Right lobe of liver (tissue), 6 donors: ENCODE results near the gene APAF1. TPM values are rescaled to one million over a fixed set of nuclear protein-coding genes. Genes with fewer than 3 reads are reported as not detected.
"Not testable (repeated sequence)": the region's sequence is repeated elsewhere in the genome, so short reads cannot be mapped to it uniquely, and the experiment has no call there.

ENCODE experiments used
- ATAC-seq, 4 donors: fragments of 200-7000 bp; cut with Tn5 transposase; one replicate each; pipeline ENCODE4 v1.9.1; 2020; ENCODE audit warnings: mild to moderate bottlenecking in 4 of 4, moderate library complexity in 4 of 4
- DNase-seq, 3 donors: peaks; one replicate each; pipeline ENCODE4 v3.0.0-alpha.2; 2020
- H3K27ac ChIP-seq, 3 donors: fragments of 200-600 bp; one replicate each; pipeline ENCODE4 v1.8.0; 2022
- H3K27me3 ChIP-seq, 2 donors: fragments of 200-600 bp; one replicate each; pipeline ENCODE4 v1.8.0; 2022
- H3K36me3 ChIP-seq, 4 donors: fragments of 200-600 bp; sonication (generic) in 1 of 4; one replicate each; pipeline versions ENCODE4 v1.5.1 to v1.8.0; 2017 to 2022; ENCODE audit warnings: control low read depth in 1 of 4
- H3K4me1 ChIP-seq, 4 donors: fragments of 200-600 bp; sonication (generic) in 1 of 4; one replicate each; pipeline versions ENCODE4 v1.5.1 to v1.8.0; 2017 to 2022; ENCODE audit warnings: control low read depth in 1 of 4
- H3K4me3 ChIP-seq, 3 donors: fragments of 200-600 bp; one replicate each; pipeline ENCODE4 v1.8.0; 2022
- H3K9me3 ChIP-seq, 4 donors: fragments of 200-600 bp; sonication (generic) in 1 of 4; one replicate each; pipeline versions ENCODE4 v1.5.1 to v1.8.0; 2017 to 2022; ENCODE audit warnings: control low read depth in 1 of 4
- POLR2A ChIP-seq: fragments of 450-650 bp; IDR thresholded peaks from one replicate; pipeline ENCODE4 v1.6.1; 2017; ENCODE audit warnings: antibody characterized with exemption, mild to moderate bottlenecking
- WGBS: methylation state at CpG from one replicate; pipeline ENCODE4 v1.1.6; 2018; ENCODE audit warnings: low coverage, low lambda C conversion rate; ENCODE audit not compliant: insufficient coverage; ENCODE audit errors: missing lambda C conversion rate; 5-methylcytosine and 5-hydroxymethylcytosine counted together
- intact Hi-C, 2 donors: fragments of 100-400 bp; cut with DNase I; formaldehyde crosslinking; loops; one replicate each; pipeline versions ENCODE4 v1.11.2 to v1.14.1; 2022
- long read RNA-seq: library from polyadenylated mRNA; unstranded; transcript quantifications from one replicate; pipeline ENCODE4 v2.0.0, GENCODE V29; 2019
- total RNA-seq, 6 experiments: library from RNA; depleted of rRNA in 2 of 6; stranded (reverse); fragments of >200 nt in 2 of 6; fragmentation: NEBNext Ultra II Directional in 3 of 6; extraction: Animal tissue kit (Norgen Biotek cat#: 25700) in 3 of 6; gene quantifications; one replicate each; pipeline versions ENCODE4 v1.1.0 to v1.2.4, GENCODE V29; 2016 to 2023
- TF ChIP-seq, protein P1 (sequence below), 4 donors: fragments of 200-600 bp in 3 of 4; fragments of 450-650 bp in 1 of 4; IDR thresholded peaks; one replicate each; pipeline versions ENCODE4 v1.5.1 to v1.8.0; 2016 to 2022; ENCODE audit warnings: antibody characterized with exemption in 4 of 4, mild to moderate bottlenecking in 2 of 4
- donor health status: DM: no; HTN: yes; CAD: no.
- donor health status: DM: no; HTN: no; CAD: no.
- donor health status: DM: no; HTN: no; CAD: no.
- donor health status: DM: no; HTN: yes; CAD: no.
- donor health status: DM: no; HTN: yes; CAD: no.

APAF1 gene, protein sequence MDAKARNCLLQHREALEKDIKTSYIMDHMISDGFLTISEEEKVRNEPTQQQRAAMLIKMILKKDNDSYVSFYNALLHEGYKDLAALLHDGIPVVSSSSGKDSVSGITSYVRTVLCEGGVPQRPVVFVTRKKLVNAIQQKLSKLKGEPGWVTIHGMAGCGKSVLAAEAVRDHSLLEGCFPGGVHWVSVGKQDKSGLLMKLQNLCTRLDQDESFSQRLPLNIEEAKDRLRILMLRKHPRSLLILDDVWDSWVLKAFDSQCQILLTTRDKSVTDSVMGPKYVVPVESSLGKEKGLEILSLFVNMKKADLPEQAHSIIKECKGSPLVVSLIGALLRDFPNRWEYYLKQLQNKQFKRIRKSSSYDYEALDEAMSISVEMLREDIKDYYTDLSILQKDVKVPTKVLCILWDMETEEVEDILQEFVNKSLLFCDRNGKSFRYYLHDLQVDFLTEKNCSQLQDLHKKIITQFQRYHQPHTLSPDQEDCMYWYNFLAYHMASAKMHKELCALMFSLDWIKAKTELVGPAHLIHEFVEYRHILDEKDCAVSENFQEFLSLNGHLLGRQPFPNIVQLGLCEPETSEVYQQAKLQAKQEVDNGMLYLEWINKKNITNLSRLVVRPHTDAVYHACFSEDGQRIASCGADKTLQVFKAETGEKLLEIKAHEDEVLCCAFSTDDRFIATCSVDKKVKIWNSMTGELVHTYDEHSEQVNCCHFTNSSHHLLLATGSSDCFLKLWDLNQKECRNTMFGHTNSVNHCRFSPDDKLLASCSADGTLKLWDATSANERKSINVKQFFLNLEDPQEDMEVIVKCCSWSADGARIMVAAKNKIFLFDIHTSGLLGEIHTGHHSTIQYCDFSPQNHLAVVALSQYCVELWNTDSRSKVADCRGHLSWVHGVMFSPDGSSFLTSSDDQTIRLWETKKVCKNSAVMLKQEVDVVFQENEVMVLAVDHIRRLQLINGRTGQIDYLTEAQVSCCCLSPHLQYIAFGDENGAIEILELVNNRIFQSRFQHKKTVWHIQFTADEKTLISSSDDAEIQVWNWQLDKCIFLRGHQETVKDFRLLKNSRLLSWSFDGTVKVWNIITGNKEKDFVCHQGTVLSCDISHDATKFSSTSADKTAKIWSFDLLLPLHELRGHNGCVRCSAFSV (N-terminal part only)
- total RNA-seq: 10 to 100 TPM in 1 of 6 experiments, 1 to 10 TPM in 5; 4.5 to 12.3 (median 7.1) TPM
- long read RNA-seq: 0 reads

DNA sequence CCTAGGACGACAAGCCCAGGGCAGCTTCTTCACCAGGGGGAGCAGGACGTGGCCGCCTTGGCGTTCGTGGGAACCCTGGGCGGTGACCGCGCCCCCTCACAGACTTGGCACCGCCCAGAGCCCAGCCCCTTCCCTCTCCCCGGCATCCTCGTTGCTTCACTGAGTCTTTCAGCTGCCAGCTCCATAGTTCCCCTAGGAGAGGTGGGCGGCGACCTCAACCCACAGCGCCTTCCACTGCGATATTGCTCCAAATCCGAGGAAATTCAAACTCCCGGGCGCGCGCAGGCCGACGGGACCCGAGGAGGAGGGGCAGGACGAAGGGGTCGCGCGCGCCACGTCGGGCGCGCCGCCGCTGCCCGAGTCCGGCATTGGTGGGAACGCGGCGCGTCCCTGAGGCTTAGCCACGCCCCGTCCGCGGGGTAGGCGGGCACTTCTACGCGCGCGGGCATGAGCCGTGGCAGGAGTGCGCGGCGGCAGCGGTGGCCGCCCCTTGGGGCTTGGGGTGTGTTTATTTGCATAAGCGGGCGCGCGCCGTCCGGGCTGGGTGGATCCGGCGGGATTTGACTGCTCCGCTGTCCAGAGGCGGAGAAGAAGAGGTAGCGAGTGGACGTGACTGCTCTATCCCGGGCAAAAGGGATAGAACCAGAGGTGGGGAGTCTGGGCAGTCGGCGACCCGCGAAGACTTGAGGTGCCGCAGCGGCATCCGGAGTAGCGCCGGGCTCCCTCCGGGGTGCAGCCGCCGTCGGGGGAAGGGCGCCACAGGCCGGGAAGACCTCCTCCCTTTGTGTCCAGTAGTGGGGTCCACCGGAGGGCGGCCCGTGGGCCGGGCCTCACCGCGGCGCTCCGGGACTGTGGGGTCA is at the start of gene APAF1, which contains the start of gene IKBIP:
Gene APAF1 (plus strand): TSS at position 579 of the 860 bp plus-strand sequence. CDS start 3,070 bp downstream, outside the sequence.
Gene IKBIP (minus strand): TSS at position 77 of the 860 bp plus-strand sequence. CDS start 87 bp downstream, outside the sequence.
- DNase-seq (peak; percentile 99), ATAC-seq (peak; percentile 96 to 99 (median 97))
- peak within 1 kb of the TSS; percentile 66 to 95 (median 76) for H3K4me3 ChIP-seq
- WGBS: under 1% methylated on average over 29 of the region's 91 CpGs
- H3K36me3 ChIP-seq: peaks cover 0 to 15% (median 0%) of the 10 kb centered on the region in 4 donors
- peaks cover 0 to 4% (median 0%) of the 10 kb centered on the region in 4 donors for H3K4me1 ChIP-seq
- peak within 1 kb of the TSS; percentile 78 to 92 (median 90) for H3K27ac ChIP-seq
- TF ChIP-seq, protein P1, sequence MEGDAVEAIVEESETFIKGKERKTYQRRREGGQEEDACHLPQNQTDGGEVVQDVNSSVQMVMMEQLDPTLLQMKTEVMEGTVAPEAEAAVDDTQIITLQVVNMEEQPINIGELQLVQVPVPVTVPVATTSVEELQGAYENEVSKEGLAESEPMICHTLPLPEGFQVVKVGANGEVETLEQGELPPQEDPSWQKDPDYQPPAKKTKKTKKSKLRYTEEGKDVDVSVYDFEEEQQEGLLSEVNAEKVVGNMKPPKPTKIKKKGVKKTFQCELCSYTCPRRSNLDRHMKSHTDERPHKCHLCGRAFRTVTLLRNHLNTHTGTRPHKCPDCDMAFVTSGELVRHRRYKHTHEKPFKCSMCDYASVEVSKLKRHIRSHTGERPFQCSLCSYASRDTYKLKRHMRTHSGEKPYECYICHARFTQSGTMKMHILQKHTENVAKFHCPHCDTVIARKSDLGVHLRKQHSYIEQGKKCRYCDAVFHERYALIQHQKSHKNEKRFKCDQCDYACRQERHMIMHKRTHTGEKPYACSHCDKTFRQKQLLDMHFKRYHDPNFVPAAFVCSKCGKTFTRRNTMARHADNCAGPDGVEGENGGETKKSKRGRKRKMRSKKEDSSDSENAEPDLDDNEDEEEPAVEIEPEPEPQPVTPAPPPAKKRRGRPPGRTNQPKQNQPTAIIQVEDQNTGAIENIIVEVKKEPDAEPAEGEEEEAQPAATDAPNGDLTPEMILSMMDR (IDR thresholded peaks at IDR 0.05): no peak
- peak; percentile 85 for TF ChIP-seq POLR2A
- no peaks in the 10 kb centered on the region for H3K9me3 ChIP-seq
- intact Hi-C loops: no loop called here
- no peaks in the 10 kb centered on the region for H3K27me3 ChIP-seq

DNA sequence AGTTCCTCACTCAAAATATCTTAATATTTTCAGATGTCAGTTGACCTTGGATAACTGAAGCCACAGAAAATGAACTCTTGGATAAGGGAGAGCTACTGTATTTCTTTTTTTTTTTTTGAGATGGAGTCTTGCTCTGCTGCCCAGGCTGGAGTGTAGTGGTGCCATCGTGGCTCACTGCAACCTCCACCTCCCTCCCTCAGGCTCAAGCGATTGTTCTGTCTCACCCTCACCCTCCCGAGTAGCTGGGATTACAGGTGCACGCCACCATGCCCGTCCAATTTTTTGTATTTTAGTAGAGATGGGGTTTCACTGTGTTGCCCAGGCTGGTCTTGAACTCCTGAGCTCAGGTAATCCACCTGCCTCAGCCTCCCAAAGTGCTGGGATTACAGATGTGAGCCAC is 47.8 kb upstream of the APAF1 start:
- DNase-seq, H3K9me3 ChIP-seq, ATAC-seq, intact Hi-C loops, H3K4me3 ChIP-seq, H3K27ac ChIP-seq, H3K27me3 ChIP-seq: not testable (repeated sequence)
- WGBS: 95% methylated on average over 5 of the region's 5 CpGs
- H3K4me1 ChIP-seq: peaks cover 0 to 12% (median 5%) of the 10 kb centered on the region in 4 donors
- peaks cover 36 to 67% (median 48%) of the 10 kb centered on the region in 4 donors for H3K36me3 ChIP-seq

DNA sequence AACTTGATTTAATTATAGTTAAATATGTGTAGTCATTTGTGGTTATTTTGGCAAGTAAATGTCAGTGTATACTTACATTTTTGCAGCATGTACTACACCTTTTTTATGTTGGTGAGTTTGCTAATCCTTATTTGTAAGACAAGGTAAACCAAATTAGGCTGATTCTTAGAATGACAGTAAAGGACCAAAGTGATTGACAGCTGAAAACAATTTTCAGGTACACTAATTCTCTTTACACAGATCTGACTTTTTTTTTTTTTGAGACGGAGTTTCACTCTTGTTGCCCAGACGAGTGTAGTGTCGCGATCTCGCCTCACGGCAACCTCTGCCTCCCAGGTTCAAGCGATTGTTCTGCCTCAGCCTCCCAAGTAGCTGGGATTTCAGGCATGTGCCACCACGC is 43.2 kb upstream of the APAF1 start:
- WGBS: no CpG with 5 or more reads among the region's 8 CpGs
- H3K27me3 ChIP-seq: no peaks in the 10 kb centered on the region
- no peak for TF ChIP-seq POLR2A
- TF ChIP-seq, protein P1 (IDR thresholded peaks at IDR 0.05): no peak
- H3K9me3 ChIP-seq: no peaks in the 10 kb centered on the region
- H3K36me3 ChIP-seq: peaks cover 37 to 69% (median 52%) of the 10 kb centered on the region in 4 donors
- H3K4me3 ChIP-seq: no peak overlapping the region
- ATAC-seq: no peak
- no peak for DNase-seq
- no peak overlapping the region for H3K27ac ChIP-seq
- no peaks in the 10 kb centered on the region for H3K4me1 ChIP-seq
- intact Hi-C loops: no loop called here

DNA sequence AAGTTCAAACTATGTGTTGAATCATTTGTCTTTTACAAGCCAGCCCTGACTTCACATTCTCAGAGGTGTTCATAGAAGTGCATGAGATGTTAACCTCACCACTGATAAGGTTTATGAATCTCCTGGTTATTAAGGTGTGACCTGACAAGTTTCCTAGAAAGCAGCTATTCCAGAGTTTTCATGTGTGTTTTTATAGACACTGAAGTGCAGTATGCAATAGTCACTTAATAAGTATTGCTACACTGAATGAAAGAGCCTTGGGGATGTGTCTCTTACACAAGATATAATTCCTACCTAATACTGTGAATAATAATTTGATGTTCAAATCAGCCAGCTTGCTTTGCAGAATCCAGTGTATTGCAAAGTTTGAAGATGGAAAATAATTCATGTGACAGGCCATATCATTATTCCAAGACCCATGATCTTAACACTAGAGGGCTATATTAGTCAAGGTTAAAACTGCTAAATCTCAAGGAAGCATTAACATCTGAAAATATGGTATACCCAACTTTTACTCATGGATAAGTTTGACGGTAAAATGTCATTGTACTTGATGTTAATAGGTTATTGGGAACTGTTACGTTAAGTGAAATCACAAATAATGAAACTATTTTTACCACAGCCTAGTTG is 38.6 kb upstream of the APAF1 start:
- intact Hi-C loops: no loop called here
- Histone ChIP-seq H3K27ac (no peak overlapping the region), H3K4me3 (no peak overlapping the region), H3K27me3 (no peaks in the 10 kb centered on the region), H3K9me3 (no peaks in the 10 kb centered on the region), H3K4me1 (no peaks in the 10 kb centered on the region), H3K36me3 (peaks cover 10 to 23% (median 17%) of the 10 kb centered on the region in 4 donors)
- 44% methylated on average over 2 of the region's 2 CpGs for WGBS
- TF ChIP-seq, protein P1 (IDR thresholded peaks at IDR 0.05): peak in 1 of 4 donors; percentile 6
- TF ChIP-seq POLR2A: no peak
- DNase-seq: no peak
- peak in 2 of 4 donors; percentile 33 to 37 for ATAC-seq
